OCI-LY7 (cell line): ENCODE data around the gene EIF4G3.

Experiments
- CTCF ChIP-seq: fragments of 200-600 bp; sonication (generic); conservative IDR thresholded peaks from 2 replicates; pipeline ENCODE4 v1.5.1; 2014; ENCODE audit warnings: mild to moderate bottlenecking, antibody characterized with exemption, low read length, moderate library complexity, mixed read lengths
- EZH2phosphoT487 ChIP-seq: fragments of 200-600 bp; sonication (generic); IDR thresholded peaks from 2 replicates; pipeline ENCODE4 v1.6.1; 2018; ENCODE audit warnings: low read depth, borderline replicate concordance, mild to moderate bottlenecking, mixed run types, antibody characterized with exemption, low read length, moderate library complexity, mixed read lengths

GRCh38 chr1:21131200-21131599, 45.5 kb downstream of the EIF4G3 start:
- TF ChIP-seq CTCF = no peak
- no peak for TF ChIP-seq EZH2phosphoT487
